LNCaP clone FGC (cell line): ENCODE results near the gene PLA2G4F.
A peak's percentile ranks its signal among the peaks of the same experiment; 100 is the strongest.

Experiments
- DNase-seq: peaks from one replicate; pipeline ENCODE4 v3.0.0-alpha.2; 2011; ENCODE audit warnings: low read depth
- H3K4me3 ChIP-seq: 2 replicates; pipeline ENCODE4 v1.5.1; 2011; ENCODE audit warnings: mild to moderate bottlenecking, low read depth, low read length, control low read depth
- CTCF ChIP-seq: IDR thresholded peaks from 2 replicates; pipeline ENCODE4 v1.5.1; 2012; ENCODE audit warnings: mild to moderate bottlenecking; ENCODE audit not compliant: control insufficient read depth, insufficient read depth; ENCODE audit errors: extremely low read depth

The PLA2G4F gene

GRCh38 chr15:42110367-42110766, 46.1 kb downstream of the PLA2G4F start:
- no peak for TF ChIP-seq CTCF
- DNase-seq = no peak
- no peak overlapping the region for H3K4me3 ChIP-seq

GRCh38 chr15:42108806-42109205, 47.6 kb downstream of the PLA2G4F start:
- no peak overlapping the region for H3K4me3 ChIP-seq
- no peak for DNase-seq
- no peak for TF ChIP-seq CTCF

GRCh38 chr15:42108189-42108588, 48.2 kb downstream of the PLA2G4F start:
- H3K4me3 ChIP-seq = no peak overlapping the region

GRCh38 chr15:42107473-42107872, 49.0 kb downstream of the PLA2G4F start:
- peak; percentile 60 for DNase-seq
- peak overlapping the region; percentile 22; the same call in 1 of the 2 replicates for H3K4me3 ChIP-seq
- no peak for TF ChIP-seq CTCF

More at GRCh38 chr15:42108189-42108588, 48.2 kb downstream of the PLA2G4F start:
- TF ChIP-seq CTCF = no peak
- DNase-seq = no peak

GRCh38 chr15:42106288-42106687, 50.1 kb downstream of the PLA2G4F start:
- no peak for TF ChIP-seq CTCF
- no peak overlapping the region for H3K4me3 ChIP-seq
- no peak for DNase-seq

- H3K4me3 ChIP-seq = no peak overlapping the region
- DNase-seq = no peak
These were observed 52.1 kb downstream of the PLA2G4F start for GRCh38 chr15:42104095-42104891.

More at GRCh38 chr15:42104095-42104891, 52.1 kb downstream of the PLA2G4F start:
- TF ChIP-seq CTCF = no peak
